Breast epithelium (tissue), 4 donors: Measurements from ENCODE around the gene UST. TPM values are rescaled to one million over a fixed set of nuclear protein-coding genes. Genes with fewer than 3 reads are reported as not detected.
"Not testable (repeated sequence)": the region's sequence is repeated elsewhere in the genome, so short reads cannot be mapped to it uniquely, and the experiment has no call there.

Experiments used
- DNase-seq, 2 donors: peaks; one replicate each; pipeline ENCODE4 v3.0.0-alpha.2; 2019; ENCODE audit warnings: low spot score in 2 of 2
- H3K27ac ChIP-seq, 2 donors: fragments of 200-600 bp; sonication (generic) in 1 of 2; one replicate each; pipeline ENCODE4 v1.5.1; 2016 to 2019; ENCODE audit warnings: mild to moderate bottlenecking in 1 of 2
- H3K27me3 ChIP-seq, 2 donors: fragments of 200-600 bp; sonication (generic) in 1 of 2; one replicate each; pipeline versions ENCODE4 v1.5.1 to v1.6.0; 2017 to 2019; ENCODE audit warnings: control low read depth in 1 of 2, mild to moderate bottlenecking in 1 of 2
- H3K36me3 ChIP-seq: fragments of 200-600 bp; one replicate; pipeline ENCODE4 v1.5.1; 2019
- H3K4me1 ChIP-seq, 2 donors: fragments of 200-600 bp; sonication (generic); one replicate each; pipeline ENCODE4 v1.5.1; 2016 to 2019; ENCODE audit warnings: control low read depth in 1 of 2
- H3K4me3 ChIP-seq, 3 donors: fragments of 200-600 bp; sonication (generic); 1 replicate in 2 of 3; 2 replicates in 1 of 3; pipeline ENCODE4 v1.5.1; 2016 to 2019; ENCODE audit warnings: mild to moderate bottlenecking in 3 of 3, moderate library complexity in 2 of 3
- H3K9me3 ChIP-seq, 2 donors: fragments of 200-600 bp; sonication (generic) in 1 of 2; one replicate each; pipeline ENCODE4 v1.5.1; 2016 to 2019; ENCODE audit warnings: control low read depth in 1 of 2
- POLR2A ChIP-seq: fragments of 450-650 bp; IDR thresholded peaks from one replicate; pipeline ENCODE4 v1.6.1; 2016; ENCODE audit warnings: antibody characterized with exemption, mild to moderate bottlenecking, moderate library complexity
- POLR2AphosphoS5 ChIP-seq, 3 donors: sonication (generic); formaldehyde crosslinking; IDR thresholded peaks; one replicate each; pipeline ENCODE4 v1.6.1; 2017; ENCODE audit warnings: antibody characterized with exemption in 3 of 3
- intact Hi-C: fragments of 100-400 bp; cut with DNase I; formaldehyde crosslinking; loops from one replicate; pipeline ENCODE4 v1.15.1; 2023; ENCODE audit warnings: low total_unique reads
- total RNA-seq, 3 donors: library from RNA; depleted of rRNA; stranded (reverse); fragments of >200 nt; gene quantifications; one replicate each; pipeline ENCODE4 v1.1.0, GENCODE V29; 2016
- TF ChIP-seq, protein P1 (sequence below), 3 donors: fragments of 450-650 bp; IDR thresholded peaks; one replicate each; pipeline ENCODE4 v1.5.1; 2016 to 2017; ENCODE audit warnings: antibody characterized with exemption in 3 of 3, mild to moderate bottlenecking in 3 of 3, moderate library complexity in 3 of 3

UST gene
- total RNA-seq, 3 donors from 2014 or later: 10.5 to 28.8 (median 13.2) TPM

- DNase-seq: no peak
- Histone ChIP-seq H3K9me3 (no peaks in the 10 kb centered on the region), H3K4me3 (no peak overlapping the region), H3K27me3 (no peaks in the 10 kb centered on the region), H3K36me3 (no peaks in the 10 kb centered on the region), H3K4me1 (no peaks in the 10 kb centered on the region), H3K27ac (peak overlapping the region; percentile 78 to 79)
- intact Hi-C loops: loop anchor here (10.0 kb wide), 1 partner anchor 303 kb away; no protein-coding TSS in a partner anchor
- TF ChIP-seq, protein P1, sequence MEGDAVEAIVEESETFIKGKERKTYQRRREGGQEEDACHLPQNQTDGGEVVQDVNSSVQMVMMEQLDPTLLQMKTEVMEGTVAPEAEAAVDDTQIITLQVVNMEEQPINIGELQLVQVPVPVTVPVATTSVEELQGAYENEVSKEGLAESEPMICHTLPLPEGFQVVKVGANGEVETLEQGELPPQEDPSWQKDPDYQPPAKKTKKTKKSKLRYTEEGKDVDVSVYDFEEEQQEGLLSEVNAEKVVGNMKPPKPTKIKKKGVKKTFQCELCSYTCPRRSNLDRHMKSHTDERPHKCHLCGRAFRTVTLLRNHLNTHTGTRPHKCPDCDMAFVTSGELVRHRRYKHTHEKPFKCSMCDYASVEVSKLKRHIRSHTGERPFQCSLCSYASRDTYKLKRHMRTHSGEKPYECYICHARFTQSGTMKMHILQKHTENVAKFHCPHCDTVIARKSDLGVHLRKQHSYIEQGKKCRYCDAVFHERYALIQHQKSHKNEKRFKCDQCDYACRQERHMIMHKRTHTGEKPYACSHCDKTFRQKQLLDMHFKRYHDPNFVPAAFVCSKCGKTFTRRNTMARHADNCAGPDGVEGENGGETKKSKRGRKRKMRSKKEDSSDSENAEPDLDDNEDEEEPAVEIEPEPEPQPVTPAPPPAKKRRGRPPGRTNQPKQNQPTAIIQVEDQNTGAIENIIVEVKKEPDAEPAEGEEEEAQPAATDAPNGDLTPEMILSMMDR (IDR thresholded peaks at IDR 0.05): no peak
- TF ChIP-seq POLR2A: no peak
- TF ChIP-seq POLR2AphosphoS5 (IDR thresholded peaks at IDR 0.05): no peak
Observed at GRCh38 chr6:148762231-148762630, 15.4 kb downstream of the UST start.

- not testable (repeated sequence) for H3K27me3 ChIP-seq, H3K4me1 ChIP-seq, H3K9me3 ChIP-seq, H3K4me3 ChIP-seq, H3K36me3 ChIP-seq, DNase-seq, H3K27ac ChIP-seq
- intact Hi-C loops: loop anchor here (10.0 kb wide), 1 partner anchor 300 kb away; no protein-coding TSS in a partner anchor
Observed at GRCh38 chr6:148764259-148765020, 17.6 kb downstream of the UST start.

GRCh38 chr6:148765898-148766808, 19.3 kb downstream of the UST start:
- DNase-seq: no peak
- no peak overlapping the region for H3K27ac ChIP-seq

DNA sequence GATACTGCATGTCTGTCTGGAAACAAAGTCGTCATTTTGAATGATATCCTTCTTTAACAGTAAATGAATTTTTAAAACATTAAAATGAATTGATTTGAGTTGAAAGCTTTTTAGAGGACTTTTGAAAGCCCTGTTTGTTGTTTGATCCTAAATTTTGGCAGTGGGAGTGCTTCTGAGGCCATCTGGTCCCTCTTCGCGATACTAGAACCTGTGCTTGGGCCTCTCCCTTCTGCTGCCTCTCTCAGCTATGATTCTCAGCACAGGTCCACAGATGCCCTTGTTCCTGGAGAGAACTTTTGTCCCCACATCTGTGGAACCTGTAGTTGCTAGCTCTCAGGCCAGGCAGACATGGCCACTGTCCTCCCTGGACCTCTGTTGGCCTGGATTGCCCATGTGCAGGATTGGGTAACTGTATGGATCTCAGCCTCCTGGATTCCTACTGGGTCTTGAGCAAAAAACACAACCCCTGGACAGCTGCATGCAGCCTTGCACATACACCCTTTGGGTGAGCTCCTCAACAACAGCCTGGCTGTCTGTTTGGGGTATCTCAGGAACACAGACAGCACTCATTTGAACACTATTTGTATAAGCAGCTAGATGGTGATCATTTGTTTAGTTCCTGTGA, 21.9 kb downstream of the UST start:
- TF ChIP-seq POLR2AphosphoS5 (IDR thresholded peaks at IDR 0.05) (no peak), POLR2A (no peak)
- TF ChIP-seq, protein P1 (IDR thresholded peaks at IDR 0.05): no peak
- Histone ChIP-seq H3K27ac (no peak overlapping the region), H3K36me3 (no peaks in the 10 kb centered on the region), H3K9me3 (no peaks in the 10 kb centered on the region), H3K27me3 (no peaks in the 10 kb centered on the region), H3K4me1 (no peaks in the 10 kb centered on the region), H3K4me3 (no peak overlapping the region)
- intact Hi-C loops: loop anchor here (10.0 kb wide), 1 partner anchor 296 kb away; no protein-coding TSS in a partner anchor
- DNase-seq: no peak

More at GRCh38 chr6:148765898-148766808, 19.3 kb downstream of the UST start:
- no peaks in the 10 kb centered on the region for H3K27me3 ChIP-seq
- intact Hi-C loops: loop anchor here (10.0 kb wide), 1 partner anchor 299 kb away; no protein-coding TSS in a partner anchor
- no peak overlapping the region for H3K4me3 ChIP-seq
- no peaks in the 10 kb centered on the region for H3K36me3 ChIP-seq
- TF ChIP-seq POLR2A (no peak), POLR2AphosphoS5 (IDR thresholded peaks at IDR 0.05) (no peak)
- TF ChIP-seq, protein P1 (IDR thresholded peaks at IDR 0.05): no peak
- no peaks in the 10 kb centered on the region for H3K4me1 ChIP-seq
- no peaks in the 10 kb centered on the region for H3K9me3 ChIP-seq

DNA sequence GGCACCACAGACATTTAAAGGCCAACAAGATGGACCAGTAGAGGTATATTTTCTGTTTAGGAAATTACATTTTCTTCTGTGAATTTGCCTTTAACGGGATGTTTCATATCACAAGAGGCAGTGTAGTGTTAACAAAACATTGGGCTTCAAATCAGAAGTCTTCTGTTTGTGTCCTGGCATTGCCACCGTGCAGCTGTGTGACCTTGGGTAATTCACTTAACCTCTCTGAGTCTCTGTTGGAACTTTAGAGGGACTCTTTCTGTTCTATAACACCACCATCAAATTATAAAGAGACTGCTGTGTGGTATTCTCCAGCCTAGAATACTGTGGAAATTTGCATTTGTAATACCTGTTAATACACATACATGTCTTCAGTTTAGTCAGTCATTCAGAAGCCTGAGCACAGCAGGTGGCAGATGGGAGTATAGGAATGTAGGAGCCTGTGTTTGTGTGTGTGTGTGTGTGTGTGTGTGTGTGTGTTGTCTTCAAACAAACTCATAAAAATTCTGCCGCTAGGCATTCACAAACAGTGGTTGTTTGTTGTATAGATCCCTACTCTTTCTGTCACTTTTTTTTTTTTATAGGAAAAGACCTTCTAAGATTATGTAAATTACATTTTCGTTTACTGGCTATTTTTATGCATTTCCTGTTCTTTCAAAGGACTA, 22.6 kb downstream of the UST start:
- Histone ChIP-seq H3K36me3 (no peaks in the 10 kb centered on the region), H3K4me1 (no peaks in the 10 kb centered on the region), H3K9me3 (no peaks in the 10 kb centered on the region), H3K27ac (no peak overlapping the region), H3K4me3 (no peak overlapping the region), H3K27me3 (no peaks in the 10 kb centered on the region)
- intact Hi-C loops: loop anchor here (10.0 kb wide), 1 partner anchor 295 kb away; no protein-coding TSS in a partner anchor
- no peak for DNase-seq
- TF ChIP-seq, protein P1 (IDR thresholded peaks at IDR 0.05): no peak
- no peak for TF ChIP-seq POLR2A
- TF ChIP-seq POLR2AphosphoS5 (IDR thresholded peaks at IDR 0.05): no peak
